ENCODE data around the gene SPNS3. TPM values are rescaled to one million over a fixed set of nuclear protein-coding genes. Genes with fewer than 3 reads are reported as not detected.

The SPNS3 gene
- total RNA-seq, 1 donor from 2014 or later: 0.48 TPM

GRCh38 chr17:4511199-4511932 is 77.6 kb downstream of the SPNS3 start:
- ATAC-seq: no peak

DNA sequence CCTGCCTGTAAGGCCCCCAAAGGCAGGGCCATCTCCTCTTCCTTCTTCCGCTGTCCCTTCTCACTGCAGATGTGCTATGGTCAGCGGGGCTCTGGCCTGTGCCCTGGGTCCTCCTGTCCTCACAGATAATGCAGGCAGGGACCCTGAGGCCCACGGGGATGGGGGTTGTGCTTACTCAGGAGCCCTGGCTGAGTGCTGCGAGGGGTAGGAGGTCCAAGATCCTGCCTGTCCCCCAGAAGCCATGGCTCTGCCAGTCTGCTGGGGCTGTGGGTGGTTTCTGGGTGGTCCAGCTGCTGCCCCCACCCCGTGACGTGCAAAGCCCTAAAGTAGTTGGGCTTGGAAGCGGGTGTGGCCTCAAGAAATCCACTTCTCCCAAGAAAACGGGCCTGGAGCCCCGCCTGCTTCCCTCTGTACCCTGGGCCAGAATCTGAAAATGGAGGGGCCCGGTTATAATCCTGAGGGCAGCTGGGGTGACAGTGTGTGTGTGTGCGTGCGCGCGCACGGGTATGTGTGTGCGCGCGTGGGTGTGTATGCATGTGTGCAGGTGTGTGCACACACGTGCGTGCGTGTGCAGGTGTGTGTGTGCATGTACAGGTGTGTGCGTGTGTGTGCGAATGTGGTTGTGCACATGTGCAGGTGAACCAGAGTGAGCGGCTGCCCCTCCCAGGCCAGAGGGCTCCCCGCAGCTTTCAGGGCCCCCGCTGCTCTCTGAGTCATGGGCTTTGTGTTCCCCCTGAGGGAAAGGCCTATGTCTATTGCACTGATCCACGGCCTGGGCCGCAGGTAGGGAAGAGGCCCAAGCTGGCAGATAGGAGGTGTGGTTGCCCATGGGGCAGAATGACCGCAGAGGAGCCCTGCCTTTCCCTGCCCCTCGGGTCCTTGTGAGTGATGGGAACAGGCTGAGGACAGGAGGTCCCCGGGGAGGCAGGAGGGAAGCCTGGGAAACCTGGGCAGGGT is 78.7 kb downstream of the SPNS3 start:
- ATAC-seq: no peak

DNA sequence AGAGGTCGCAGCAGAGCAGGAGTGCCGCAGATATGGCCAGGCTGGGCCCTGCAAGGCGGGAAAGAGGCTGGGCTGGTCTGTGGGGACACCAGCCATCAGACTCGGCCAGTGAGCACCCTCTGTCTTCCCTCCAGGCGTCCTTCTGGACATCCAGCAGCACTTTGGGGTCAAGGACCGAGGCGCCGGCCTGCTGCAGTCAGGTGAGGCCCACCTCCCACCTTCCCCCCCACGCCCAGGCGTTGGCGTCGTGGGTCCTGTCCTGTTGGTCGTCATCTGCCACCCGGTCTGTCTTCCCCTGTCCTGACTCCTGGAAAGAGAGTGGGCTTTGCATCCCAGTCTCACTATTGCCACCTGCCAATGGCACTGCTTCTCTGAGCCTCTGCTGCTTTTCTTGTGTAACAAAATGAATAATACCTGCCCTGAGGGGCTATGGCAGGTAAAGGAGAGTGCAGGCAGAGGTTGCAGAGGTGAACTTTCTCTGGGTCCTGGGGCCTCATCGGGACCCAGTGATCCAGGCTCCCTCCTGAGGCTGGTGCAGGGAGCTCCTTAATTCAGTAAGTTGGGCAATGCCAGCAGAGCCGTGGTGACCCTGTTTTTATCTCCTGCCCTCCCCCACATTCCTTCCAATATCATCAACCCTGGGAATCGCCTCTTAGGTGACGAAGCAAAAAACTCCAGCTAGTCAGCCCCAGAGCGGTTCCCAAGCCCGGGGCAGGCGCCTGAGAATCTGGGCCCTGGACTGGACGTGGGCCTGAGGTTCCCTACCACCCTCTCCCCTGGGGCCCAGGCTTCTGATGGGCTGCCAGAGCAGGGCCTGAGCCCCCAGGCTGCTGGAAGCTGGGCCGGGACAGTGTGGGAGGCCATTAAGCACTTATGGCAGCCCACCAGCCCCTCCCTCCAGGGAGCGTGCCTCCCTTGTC is 79.6 kb downstream of the SPNS3 start:
- ATAC-seq: no peak

DNA sequence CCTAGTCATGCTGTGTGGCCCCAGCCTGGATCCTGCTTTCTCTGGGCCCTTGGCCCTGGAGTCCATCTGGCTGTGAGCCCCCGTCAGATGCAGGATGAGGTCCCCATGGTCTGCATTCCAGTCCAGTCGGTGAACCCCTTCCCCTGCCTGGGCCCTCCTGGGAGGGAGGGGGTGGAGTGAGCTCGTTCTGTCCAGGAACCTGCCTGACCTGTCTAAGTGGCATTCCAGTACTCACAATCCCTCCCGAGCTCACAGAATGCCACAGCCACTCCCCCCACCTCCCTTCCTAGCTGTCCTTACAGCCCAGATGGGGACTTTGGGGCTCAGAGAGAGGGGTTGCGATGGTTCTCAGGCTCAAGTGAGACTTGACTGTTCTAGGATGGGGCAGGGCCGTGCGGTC is 80.5 kb downstream of the SPNS3 start:
- peak; percentile 59 for ATAC-seq

DNA sequence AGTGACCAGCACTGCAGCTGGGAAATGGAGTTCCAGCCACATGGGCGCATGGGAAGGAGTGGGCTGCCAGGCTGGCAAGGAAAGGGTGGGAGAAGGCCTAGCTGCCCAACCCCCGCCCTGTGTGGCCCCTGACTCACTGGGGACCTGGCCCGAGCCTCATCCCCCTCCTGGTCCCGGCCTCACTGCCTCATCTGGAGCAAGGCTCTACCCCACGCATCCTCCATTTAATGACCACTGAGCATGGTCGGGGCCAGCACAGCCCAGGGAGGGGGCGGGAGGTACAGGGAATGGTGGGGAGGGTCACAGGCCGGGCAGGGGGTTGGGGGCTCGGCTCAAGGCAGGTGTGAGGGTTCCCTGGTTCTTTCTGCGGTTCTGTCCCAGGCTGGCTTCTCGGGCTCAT is 81.0 kb downstream of the SPNS3 start:
- no peak for ATAC-seq

DNA sequence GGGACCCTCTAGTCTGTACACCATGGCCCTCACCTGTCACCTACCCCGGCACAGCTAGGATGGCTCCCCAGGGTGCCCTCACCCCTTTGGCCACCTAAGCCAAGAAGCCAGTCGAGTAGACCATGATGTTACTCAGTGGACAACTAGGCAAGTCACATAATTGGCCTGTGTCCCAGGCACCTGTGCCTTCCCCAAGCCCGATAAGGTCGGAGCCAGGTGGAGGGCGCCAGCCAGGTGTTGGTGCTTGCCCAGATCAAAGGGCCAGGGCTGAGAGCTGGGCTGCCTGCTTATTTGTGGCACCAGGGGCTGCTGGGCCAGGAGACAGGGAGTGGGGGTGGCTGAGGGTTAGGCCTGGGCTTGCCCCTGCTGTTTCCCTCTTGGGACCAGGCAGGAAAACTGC is 81.8 kb downstream of the SPNS3 start:
- peak; percentile 6 for ATAC-seq

DNA sequence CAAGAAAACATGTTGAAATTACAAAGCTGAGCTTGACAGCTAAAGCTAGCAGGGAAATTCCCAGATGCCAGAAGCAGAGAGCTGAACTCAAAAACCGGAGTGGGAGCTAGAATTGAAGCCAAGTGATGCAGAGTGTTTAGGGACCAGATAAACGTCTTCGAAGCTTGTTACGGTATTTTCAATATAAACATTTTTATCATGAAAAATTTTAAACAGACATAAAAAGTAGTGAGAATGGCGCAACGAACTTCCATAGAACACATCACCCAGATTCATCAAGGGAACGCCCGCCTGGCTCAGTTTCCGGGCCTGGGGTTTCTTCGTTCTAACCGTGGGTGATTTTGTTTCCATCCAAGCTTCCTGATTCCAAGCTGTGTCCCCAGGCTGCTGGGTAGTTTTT is 83.0 kb downstream of the SPNS3 start:
- ATAC-seq: no peak

DNA sequence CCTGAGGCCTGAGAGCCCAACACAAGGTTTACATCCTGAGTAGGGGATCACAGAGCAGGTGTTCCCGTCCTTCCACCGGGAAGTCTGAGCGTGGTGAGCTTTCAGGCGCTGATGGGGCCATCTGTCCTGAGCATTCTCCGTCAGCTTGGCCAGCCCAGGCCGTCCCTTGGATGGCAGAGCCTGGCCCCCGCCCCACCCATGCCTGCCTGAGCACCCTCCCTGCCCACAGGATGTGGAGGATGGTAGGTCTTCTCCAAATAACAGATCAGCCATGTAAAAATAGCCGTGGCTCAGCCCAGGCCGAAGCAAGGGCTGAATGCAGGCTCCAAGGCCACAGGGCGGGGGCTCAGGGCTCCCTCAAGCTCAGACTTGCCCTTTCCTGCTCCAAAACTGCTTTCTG is 85.2 kb downstream of the SPNS3 start:
- ATAC-seq: peak; percentile 2

DNA sequence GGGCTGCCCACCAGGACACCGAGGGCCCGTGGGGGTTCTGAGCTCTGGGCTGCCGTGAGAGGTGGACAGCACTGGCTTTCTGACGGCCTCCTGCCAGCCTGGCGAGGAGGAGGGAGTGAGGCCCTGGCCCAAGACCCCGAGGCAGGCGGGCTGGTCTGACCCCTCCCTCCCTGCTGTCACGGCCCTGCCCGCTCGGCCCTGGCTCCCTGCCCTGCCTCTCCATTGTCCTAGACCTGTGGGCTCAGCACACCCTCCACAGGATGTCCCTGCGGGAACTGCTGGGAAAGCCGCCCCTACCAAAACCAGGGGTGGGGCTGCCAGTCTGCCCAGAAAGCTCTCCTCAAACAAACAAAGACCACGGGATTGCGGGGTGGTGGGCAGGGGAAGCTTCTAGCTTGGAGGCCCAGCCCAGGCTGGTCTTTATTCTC is 85.6 kb downstream of the SPNS3 start:
- ATAC-seq: peak; percentile 54

GRCh38 chr17:4520060-4520893 is 86.5 kb downstream of the SPNS3 start:
- peak; percentile 12 for ATAC-seq

- peak; percentile 67 for ATAC-seq
Observed at GRCh38 chr17:4520894-4521600, 87.3 kb downstream of the SPNS3 start.

DNA sequence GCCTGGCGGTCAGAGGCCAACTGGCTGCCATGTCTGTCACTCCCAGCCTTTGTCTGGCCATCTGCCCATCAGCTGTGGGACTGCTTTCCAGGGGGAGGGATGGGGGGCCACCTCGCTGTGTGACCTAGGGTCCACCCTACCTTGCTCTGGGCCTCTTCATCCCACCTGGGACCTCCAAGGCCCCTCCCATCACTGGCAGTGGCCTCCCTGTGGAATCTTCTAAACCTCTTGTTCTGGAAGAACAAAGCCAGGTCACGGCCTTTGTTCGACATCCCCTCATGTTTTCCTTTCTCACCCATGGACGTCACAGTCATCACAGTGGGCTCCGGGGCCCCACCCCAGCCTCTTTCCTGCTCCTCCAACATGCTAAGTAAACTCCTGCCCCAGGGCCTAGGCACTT is 88.9 kb downstream of the SPNS3 start:
- ATAC-seq: no peak

GRCh38 chr17:4523946-4524345 is 90.2 kb downstream of the SPNS3 start:
- no peak for ATAC-seq

GRCh38 chr17:4525691-4526397 is 92.1 kb downstream of the SPNS3 start:
- no peak for ATAC-seq

- no peak for ATAC-seq
Observed at GRCh38 chr17:4527134-4527533, 93.4 kb downstream of the SPNS3 start.

- ATAC-seq: no peak
Observed at GRCh38 chr17:4527566-4528125, 93.9 kb downstream of the SPNS3 start.

DNA sequence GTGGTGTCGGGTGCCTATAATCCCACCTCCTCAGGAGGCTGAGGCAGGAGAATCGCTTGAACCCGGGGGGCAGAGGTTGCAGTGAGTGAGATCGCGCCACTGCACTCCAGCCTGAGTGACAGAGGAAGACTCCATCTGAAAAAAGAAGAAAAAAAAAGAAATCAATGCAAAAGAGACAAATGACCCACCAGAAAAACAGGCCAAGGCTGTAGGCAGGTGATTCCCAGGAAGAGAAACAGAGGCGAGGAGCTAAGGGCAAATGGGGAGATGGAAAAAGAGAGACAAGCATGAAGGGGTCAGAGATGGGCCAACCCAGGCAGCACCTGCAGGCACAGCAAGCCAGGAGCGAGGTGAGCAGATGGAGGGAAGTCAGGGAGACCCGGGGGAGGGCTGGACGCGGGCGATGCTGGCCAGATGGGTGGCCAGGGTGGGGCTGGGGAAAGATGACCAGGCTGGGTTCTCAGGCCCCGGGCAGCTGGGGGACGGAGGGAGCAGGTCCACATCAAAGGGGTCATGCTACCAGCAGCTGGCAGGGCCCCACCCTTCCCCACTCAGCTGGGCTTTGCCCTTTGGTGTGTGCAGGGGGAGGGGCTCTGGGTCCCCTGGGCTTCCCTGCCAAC is 95.9 kb downstream of the SPNS3 start:
- ATAC-seq: no peak

- no peak for ATAC-seq
Observed at GRCh38 chr17:4530799-4531730, 97.3 kb downstream of the SPNS3 start.
